Measurements from ENCODE around the gene WDR48. TPM values are rescaled to one million over a fixed set of nuclear protein-coding genes. Genes with fewer than 3 reads are reported as not detected.

WDR48 gene
- total RNA-seq, 1 donor from 2014 or later = 58.9 TPM

GRCh38 chr3:39105687-39106063 is 53.9 kb downstream of the WDR48 start:
- Mint-ChIP-seq H3K36me3 (no peaks in the 10 kb centered on the region), H3K4me1 (peaks cover 30% of the 10 kb centered on the region), H3K27me3 (ENCODE audit: low read depth) (no peaks in the 10 kb centered on the region), H3K27ac (peak overlapping the region; percentile 88), H3K9me3 (no peaks in the 10 kb centered on the region), H3K4me3 (peak overlapping the region; percentile 80)
- no peak for DNase-seq (ENCODE audit: low spot score in 2 of 2, unreplicated experiment in 2 of 2)
- TF ChIP-seq CTCF (IDR thresholded peaks at IDR 0.05; ENCODE audit: unreplicated experiment) = no peak

GRCh38 chr3:39106281-39106811 is 54.5 kb downstream of the WDR48 start:
- H3K4me1 Mint-ChIP-seq = peaks cover 30% of the 10 kb centered on the region
- no peak for TF ChIP-seq CTCF (IDR thresholded peaks at IDR 0.05; ENCODE audit: unreplicated experiment)
- DNase-seq (ENCODE audit: low spot score in 2 of 2, unreplicated experiment in 2 of 2) = no peak
- H3K27me3 Mint-ChIP-seq (ENCODE audit: low read depth) = no peaks in the 10 kb centered on the region
- H3K4me3 Mint-ChIP-seq = peak overlapping the region; percentile 80
- H3K27ac Mint-ChIP-seq = peak overlapping the region; percentile 88
- H3K9me3 Mint-ChIP-seq = no peaks in the 10 kb centered on the region
- no peaks in the 10 kb centered on the region for H3K36me3 Mint-ChIP-seq

- Mint-ChIP-seq H3K27ac (peak overlapping the region; percentile 88), H3K36me3 (no peaks in the 10 kb centered on the region), H3K27me3 (ENCODE audit: low read depth) (no peaks in the 10 kb centered on the region), H3K4me3 (peak overlapping the region; percentile 80), H3K9me3 (no peaks in the 10 kb centered on the region), H3K4me1 (peaks cover 30% of the 10 kb centered on the region)
- peak; percentile 46 to 69 for DNase-seq (ENCODE audit: low spot score in 2 of 2, unreplicated experiment in 2 of 2)
- TF ChIP-seq CTCF (IDR thresholded peaks at IDR 0.05; ENCODE audit: unreplicated experiment) = no peak
Measured at GRCh38 chr3:39106851-39107387, 55.1 kb downstream of the WDR48 start.

- Mint-ChIP-seq H3K4me3 (peak within 1 kb of the TSS; percentile 92), H3K9me3 (no peaks in the 10 kb centered on the region), H3K27me3 (ENCODE audit: low read depth) (no peaks in the 10 kb centered on the region), H3K36me3 (no peaks in the 10 kb centered on the region), H3K27ac (peak within 1 kb of the TSS; percentile 93), H3K4me1 (peaks cover 30% of the 10 kb centered on the region)
- DNase-seq (ENCODE audit: low spot score in 2 of 2, unreplicated experiment in 2 of 2) = peak; percentile 68 to 83
- no peak for TF ChIP-seq CTCF (IDR thresholded peaks at IDR 0.05; ENCODE audit: unreplicated experiment)
Measured at GRCh38 chr3:39107388-39108199, 55.8 kb downstream of the WDR48 start, which contains the start of the genes GORASP1 and TTC21A. TSS of gene GORASP1 (minus strand) at chr3:39107627. CDS start at chr3:39107541, 86 bp downstream. TSS of gene TTC21A (plus strand) at chr3:39107680. CDS start at chr3:39107838, 158 bp downstream.

GRCh38 chr3:39108200-39108710 is 56.4 kb downstream of the WDR48 start:
- peak in 1 of 2 experiments; percentile 19 for DNase-seq (ENCODE audit: low spot score in 2 of 2, unreplicated experiment in 2 of 2)
- H3K9me3 Mint-ChIP-seq = no peaks in the 10 kb centered on the region
- no peak for TF ChIP-seq CTCF (IDR thresholded peaks at IDR 0.05; ENCODE audit: unreplicated experiment)
- no peaks in the 10 kb centered on the region for H3K36me3 Mint-ChIP-seq
- H3K4me3 Mint-ChIP-seq = peak overlapping the region; percentile 92
- H3K27ac Mint-ChIP-seq = peak overlapping the region; percentile 93
- no peaks in the 10 kb centered on the region for H3K27me3 Mint-ChIP-seq (ENCODE audit: low read depth)
- H3K4me1 Mint-ChIP-seq = peaks cover 30% of the 10 kb centered on the region
